Measurements from ENCODE around the gene MICAL2.

Gene MICAL2

DNA sequence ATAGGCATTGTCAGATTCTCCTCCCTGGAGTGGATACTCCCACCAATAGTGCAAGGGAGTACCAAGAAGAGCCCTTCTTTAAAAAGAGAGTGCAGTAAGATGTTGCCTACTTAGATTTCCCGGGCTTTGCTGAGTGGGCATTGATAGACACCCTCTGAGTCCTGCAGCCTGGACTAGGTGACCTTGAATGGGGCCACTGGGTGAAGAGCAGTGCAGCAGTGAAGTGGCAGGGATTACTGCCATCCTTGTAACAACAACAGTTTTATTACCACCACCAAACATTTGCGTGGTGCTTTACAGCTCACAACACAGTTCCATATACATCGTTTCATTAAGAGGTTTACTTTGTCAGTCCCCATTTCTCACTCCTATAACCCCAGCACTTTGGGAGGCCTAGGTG lies 59.4 kb downstream of the MICAL2 start:
- no peak overlapping the region for H3K27ac ChIP-seq
- TF ChIP-seq ZFX (IDR thresholded peaks at IDR 0.05; ENCODE audit: borderline replicate concordance) (no peak), CTCF (IDR thresholded peaks at IDR 0.05) (no peak)

DNA sequence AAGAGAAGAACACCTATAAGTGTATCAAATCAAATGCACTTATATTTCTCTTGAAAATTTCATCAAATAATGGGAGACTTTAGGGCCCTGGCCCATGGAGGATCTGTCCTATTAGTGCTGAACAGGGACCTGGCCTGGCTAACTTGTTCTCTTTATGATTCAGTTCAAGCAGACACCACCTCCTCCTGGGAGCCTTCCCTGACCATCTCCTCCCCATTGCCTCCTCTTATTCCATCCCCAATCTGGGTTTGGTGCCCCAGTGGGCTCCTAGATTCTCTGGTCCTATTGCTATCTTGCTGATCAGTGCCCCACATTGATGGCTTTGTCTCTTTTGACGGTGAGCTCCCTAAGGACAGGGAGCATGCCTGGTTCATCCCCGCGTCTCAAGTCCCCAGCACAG lies 60.1 kb downstream of the MICAL2 start:
- H3K27ac ChIP-seq: no peak overlapping the region
- TF ChIP-seq CTCF (IDR thresholded peaks at IDR 0.05) (no peak), ZFX (IDR thresholded peaks at IDR 0.05; ENCODE audit: borderline replicate concordance) (no peak)

- no peak overlapping the region for H3K27ac ChIP-seq
- no peak for TF ChIP-seq ZFX (IDR thresholded peaks at IDR 0.05; ENCODE audit: borderline replicate concordance)
- TF ChIP-seq CTCF (IDR thresholded peaks at IDR 0.05): no peak
Measured at GRCh38 chr11:12170984-12171383, 60.6 kb downstream of the MICAL2 start.

GRCh38 chr11:12171921-12172320 lies 61.5 kb downstream of the MICAL2 start:
- no peak overlapping the region for H3K27ac ChIP-seq
- TF ChIP-seq CTCF (IDR thresholded peaks at IDR 0.05) (no peak), ZFX (IDR thresholded peaks at IDR 0.05; ENCODE audit: borderline replicate concordance) (no peak)

- TF ChIP-seq CTCF (IDR thresholded peaks at IDR 0.05): no peak
- TF ChIP-seq ZFX (IDR thresholded peaks at IDR 0.05; ENCODE audit: borderline replicate concordance): no peak
- no peak overlapping the region for H3K27ac ChIP-seq
Measured at GRCh38 chr11:12172493-12173013, 62.2 kb downstream of the MICAL2 start.

GRCh38 chr11:12173111-12173510 lies 62.7 kb downstream of the MICAL2 start:
- TF ChIP-seq ZFX (IDR thresholded peaks at IDR 0.05; ENCODE audit: borderline replicate concordance): no peak
- no peak for TF ChIP-seq CTCF (IDR thresholded peaks at IDR 0.05)
- no peak overlapping the region for H3K27ac ChIP-seq

DNA sequence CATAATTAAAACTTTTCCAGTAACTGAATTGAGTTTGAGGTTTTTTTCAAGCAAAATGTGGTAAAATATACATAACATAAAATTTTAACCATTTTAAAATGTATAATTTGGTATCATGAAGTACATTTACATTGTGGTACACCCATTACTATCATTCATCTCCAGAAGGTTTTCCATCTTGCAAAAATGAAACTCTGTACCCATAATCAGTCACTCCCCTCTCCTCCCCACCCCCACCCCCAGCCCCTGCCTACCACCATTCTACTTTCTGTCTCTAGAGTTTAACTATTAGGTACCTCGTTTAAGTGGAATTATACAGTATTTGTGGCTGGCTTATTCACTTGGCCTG lies 63.7 kb downstream of the MICAL2 start:
- H3K27ac ChIP-seq: no peak overlapping the region
- TF ChIP-seq ZFX (IDR thresholded peaks at IDR 0.05; ENCODE audit: borderline replicate concordance): no peak
- no peak for TF ChIP-seq CTCF (IDR thresholded peaks at IDR 0.05)

All from 22Rv1 (cell line).